ENCODE results near the gene TPPP2.

Gene TPPP2

DNA sequence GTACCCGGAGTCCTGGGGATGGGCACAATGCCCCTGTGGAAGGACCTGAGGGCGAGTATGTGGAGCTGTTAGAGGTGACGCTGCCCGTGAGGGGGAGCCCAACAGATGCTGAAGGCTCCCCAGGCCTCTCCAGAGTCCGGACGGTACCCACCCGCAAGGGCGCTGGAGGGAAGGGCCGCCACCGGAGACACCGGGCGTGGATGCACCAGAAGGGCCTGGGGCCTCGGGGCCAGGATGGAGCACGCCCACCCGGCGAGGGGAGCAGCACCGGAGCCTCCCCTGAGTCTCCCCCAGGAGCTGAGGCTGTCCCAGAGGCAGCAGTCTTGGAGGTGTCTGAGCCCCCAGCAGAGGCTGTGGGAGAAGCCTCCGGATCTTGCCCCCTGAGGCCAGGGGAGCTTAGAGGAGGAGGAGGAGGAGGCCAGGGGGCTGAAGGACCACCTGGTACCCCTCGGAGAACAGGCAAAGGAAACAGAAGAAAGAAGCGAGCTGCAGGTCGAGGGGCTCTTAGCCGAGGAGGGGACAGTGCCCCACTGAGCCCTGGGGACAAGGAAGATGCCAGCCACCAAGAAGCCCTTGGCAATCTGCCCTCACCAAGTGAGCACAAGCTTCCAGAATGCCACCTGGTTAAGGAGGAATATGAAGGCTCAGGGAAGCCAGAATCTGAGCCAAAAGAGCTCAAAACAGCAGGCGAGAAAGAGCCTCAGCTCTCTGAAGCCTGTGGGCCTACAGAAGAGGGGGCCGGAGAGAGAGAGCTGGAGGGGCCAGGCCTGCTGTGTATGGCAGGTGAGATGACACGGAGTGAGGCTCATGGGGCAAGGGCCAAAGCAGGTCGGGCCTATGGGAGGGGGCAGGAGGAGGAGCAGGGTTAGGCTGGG is 44.6 kb downstream of the TPPP2 start:
- TF ChIP-seq ZBTB11 (tag by site-specific recombination; conservative IDR thresholded peaks at IDR 0.05; ENCODE audit: low read depth) (no peak), ZNF529 (tag by site-specific recombination; IDR thresholded peaks at IDR 0.05; ENCODE audit: insufficient replicate concordance) (no peak), ZNF214 (tag by site-specific recombination; IDR thresholded peaks at IDR 0.05; ENCODE audit: borderline replicate concordance) (no peak), GFI1B (tag by site-specific recombination; IDR thresholded peaks at IDR 0.05) (no peak), GLIS1 (tag by site-specific recombination; IDR thresholded peaks at IDR 0.05) (peak; percentile 77), GLIS2 (tag by site-specific recombination; IDR thresholded peaks at IDR 0.05) (0 out of 2 replicates have a peak, but pooled peaks have one; percentile 17), MZF1 (tag by site-specific recombination; IDR thresholded peaks at IDR 0.05; ENCODE audit: borderline replicate concordance) (no peak), ZNF76 (tag by site-specific recombination; IDR thresholded peaks at IDR 0.05; ENCODE audit: borderline replicate concordance, low read depth) (no peak), BCL11B (tag by site-specific recombination; IDR thresholded peaks at IDR 0.05; ENCODE audit: low read depth) (no peak), ZNF600 (tag by site-specific recombination; IDR thresholded peaks at IDR 0.05) (0 out of 2 replicates have a peak, but pooled peaks have one; percentile 30), ZNF19 (tag by site-specific recombination; IDR thresholded peaks at IDR 0.05; ENCODE audit: low read depth) (no peak)
- peaks cover 0 to 65% of the 10 kb centered on the region in 2 experiments; a peak in 1 of 3 replicates for H3K36me3 ChIP-seq (ENCODE audit: control insufficient read depth in 2 of 2, insufficient read depth in 1 of 2, low read length in 2 of 2)
- H3K4me3 ChIP-seq (ENCODE audit: low read depth, low read length): no peak overlapping the region
- H3K9me3 ChIP-seq (ENCODE audit: control insufficient read depth, insufficient read depth, low read depth, low read length): no peaks in the 10 kb centered on the region
- POLR2A ChIA-PET: interaction anchor here (0.9 kb wide), 1 partner anchor 59 kb away, joined by 3 read pairs; no protein-coding TSS in a partner anchor
- CTCF ChIA-PET: interaction anchor here (1.7 kb wide), 1 partner anchor 18 kb away, joined by 8 read pairs; no protein-coding TSS in a partner anchor
- H3K4me1 ChIP-seq (ENCODE audit: control insufficient read depth, insufficient read depth, low read length): peaks cover 9% of the 10 kb centered on the region
- no peak overlapping the region for H3K27ac ChIP-seq (ENCODE audit: extremely low read depth, low read depth, low read length)

DNA sequence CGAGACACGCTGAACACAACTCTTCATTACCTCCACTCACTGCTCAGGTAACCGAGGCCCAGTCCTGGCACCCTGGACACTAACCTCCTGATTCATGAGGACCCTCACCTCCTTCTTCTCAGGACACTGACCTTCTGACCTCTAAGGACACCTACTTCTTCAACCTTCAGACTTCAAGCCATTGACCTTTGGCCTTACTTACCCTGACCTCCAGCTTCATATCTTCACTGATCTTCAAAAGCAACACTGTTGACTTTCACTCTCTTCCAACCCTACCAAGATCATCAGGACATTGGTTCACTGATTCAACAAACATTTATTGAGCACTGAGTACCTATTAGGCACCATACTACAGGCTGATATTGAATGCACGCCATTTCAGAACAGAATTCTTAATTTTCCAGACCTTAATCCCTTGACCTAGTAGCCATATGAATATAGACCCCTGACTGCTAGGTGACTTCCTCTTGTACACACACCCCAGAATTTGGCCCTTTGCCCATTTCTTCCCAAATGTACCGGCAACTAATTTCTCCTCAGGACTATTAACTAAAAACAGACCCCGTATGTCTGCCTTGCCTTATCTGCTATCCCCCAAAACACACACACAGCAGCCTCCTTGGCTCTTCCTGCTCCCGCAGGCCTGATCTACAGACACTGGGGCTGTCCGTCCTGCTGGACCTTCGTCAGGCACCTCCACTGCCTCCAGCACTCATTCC is 45.9 kb downstream of the TPPP2 start:
- ChIA-PET CTCF (interaction anchor here (1.6 to 1.7 kb wide), 2 partner anchors 16 to 28 kb away, joined by 3 to 8 read pairs; no protein-coding TSS in a partner anchor), POLR2A (interaction anchor here (0.9 kb wide), 1 partner anchor 61 kb away, joined by 3 read pairs; no protein-coding TSS in a partner anchor)
- Histone ChIP-seq H3K9me3 (ENCODE audit: control insufficient read depth, insufficient read depth, low read depth, low read length) (no peaks in the 10 kb centered on the region), H3K4me3 (ENCODE audit: low read depth, low read length) (no peak overlapping the region), H3K4me1 (ENCODE audit: control insufficient read depth, insufficient read depth, low read length) (peaks cover 7% of the 10 kb centered on the region), H3K36me3 (ENCODE audit: control insufficient read depth in 2 of 2, insufficient read depth in 1 of 2, low read length in 2 of 2) (peaks cover 0 to 78% of the 10 kb centered on the region in 2 experiments; a peak in 1 of 3 replicates), H3K27ac (ENCODE audit: extremely low read depth, low read depth, low read length) (no peak overlapping the region)
- TF ChIP-seq ZNF843 (tag by site-specific recombination; IDR thresholded peaks at IDR 0.05): no peak
- TF ChIP-seq, protein P1, sequence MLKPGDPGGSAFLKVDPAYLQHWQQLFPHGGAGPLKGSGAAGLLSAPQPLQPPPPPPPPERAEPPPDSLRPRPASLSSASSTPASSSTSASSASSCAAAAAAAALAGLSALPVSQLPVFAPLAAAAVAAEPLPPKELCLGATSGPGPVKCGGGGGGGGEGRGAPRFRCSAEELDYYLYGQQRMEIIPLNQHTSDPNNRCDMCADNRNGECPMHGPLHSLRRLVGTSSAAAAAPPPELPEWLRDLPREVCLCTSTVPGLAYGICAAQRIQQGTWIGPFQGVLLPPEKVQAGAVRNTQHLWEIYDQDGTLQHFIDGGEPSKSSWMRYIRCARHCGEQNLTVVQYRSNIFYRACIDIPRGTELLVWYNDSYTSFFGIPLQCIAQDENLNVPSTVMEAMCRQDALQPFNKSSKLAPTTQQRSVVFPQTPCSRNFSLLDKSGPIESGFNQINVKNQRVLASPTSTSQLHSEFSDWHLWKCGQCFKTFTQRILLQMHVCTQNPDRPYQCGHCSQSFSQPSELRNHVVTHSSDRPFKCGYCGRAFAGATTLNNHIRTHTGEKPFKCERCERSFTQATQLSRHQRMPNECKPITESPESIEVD (tag by site-specific recombination; IDR thresholded peaks at IDR 0.05): no peak
- no peak for TF ChIP-seq ZNF629 (tag by site-specific recombination; IDR thresholded peaks at IDR 0.05)
- no peak for TF ChIP-seq ZNF785 (tag by site-specific recombination; IDR thresholded peaks at IDR 0.05)
- no peak for TF ChIP-seq ZNF16 (tag by site-specific recombination; IDR thresholded peaks at IDR 0.05; ENCODE audit: low read depth)
- no peak for TF ChIP-seq ZNF510 (tag by site-specific recombination; IDR thresholded peaks at IDR 0.05; ENCODE audit: insufficient replicate concordance)
- TF ChIP-seq ZNF274 (IDR thresholded peaks at IDR 0.05; ENCODE audit: low read length): no peak
- TF ChIP-seq ZNF274 (tag by site-specific recombination; IDR thresholded peaks at IDR 0.05; ENCODE audit: borderline replicate concordance): no peak
- TF ChIP-seq MYNN (tag by site-specific recombination; IDR thresholded peaks at IDR 0.05; ENCODE audit: borderline replicate concordance): no peak
- TF ChIP-seq ZNF112 (tag by site-specific recombination; IDR thresholded peaks at IDR 0.05): no peak
- TF ChIP-seq ZNF302 (tag by site-specific recombination; IDR thresholded peaks at IDR 0.05; ENCODE audit: low read depth): no peak
- no peak for TF ChIP-seq ZNF76 (tag by site-specific recombination; IDR thresholded peaks at IDR 0.05; ENCODE audit: borderline replicate concordance, low read depth)
